GM19438 (cell line): ENCODE data around the gene ZDHHC20.

Experiments used
- ATAC-seq: cut with Tn5 transposase; IDR thresholded peaks from one replicate; pipeline ENCODE4 v1.9.1; 2021; ENCODE audit warnings: low read depth; ENCODE audit not compliant: unreplicated experiment

ZDHHC20 gene

GRCh38 chr13:21364916-21365315 is 94.2 kb downstream of the ZDHHC20 start:
- ATAC-seq, result no peak

- ATAC-seq, result no peak
These were observed 94.7 kb downstream of the ZDHHC20 start for GRCh38 chr13:21364357-21364756.

GRCh38 chr13:21362741-21363140 is 96.4 kb downstream of the ZDHHC20 start:
- ATAC-seq, result no peak

DNA sequence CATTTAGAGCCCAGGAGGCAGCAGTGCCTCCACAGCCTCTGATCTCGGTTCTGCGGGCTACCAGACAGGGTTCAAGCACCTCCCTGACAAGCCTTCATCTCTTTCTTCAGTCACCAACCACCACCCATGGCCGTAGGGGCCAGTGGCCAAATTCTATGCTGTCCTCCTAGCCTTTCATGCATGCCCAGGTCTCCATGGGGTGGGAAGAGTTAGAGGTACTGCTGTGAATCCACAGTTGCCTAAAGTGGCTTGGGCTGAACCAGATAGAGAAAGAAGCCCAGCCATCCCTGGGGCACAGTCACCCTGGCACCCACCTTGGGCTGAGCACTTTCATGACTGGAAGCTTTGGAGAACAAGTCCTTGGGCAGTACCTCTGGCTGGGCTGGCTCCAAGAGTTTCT is 97.4 kb downstream of the ZDHHC20 start:
- ATAC-seq, result no peak

DNA sequence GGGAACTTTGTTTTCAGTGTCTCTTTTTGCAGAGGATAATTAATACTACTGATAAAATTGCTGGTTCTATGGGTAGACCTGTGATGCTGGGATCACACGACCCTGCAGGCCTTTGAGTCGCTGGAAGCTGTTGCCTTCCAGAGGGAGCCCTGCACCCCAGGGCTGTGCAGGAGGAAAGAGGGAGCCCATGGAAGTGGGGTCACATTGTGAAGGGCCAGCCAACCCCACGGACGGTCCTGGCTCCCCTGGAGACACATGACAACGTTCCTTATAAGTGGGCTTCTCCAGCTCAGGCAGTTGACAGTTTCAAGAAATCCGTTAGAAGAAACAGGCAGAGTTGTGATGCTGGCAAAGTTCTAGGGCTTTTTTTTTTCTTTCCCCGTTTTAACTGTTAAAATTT is 98.0 kb downstream of the ZDHHC20 start:
- ATAC-seq, result no peak

DNA sequence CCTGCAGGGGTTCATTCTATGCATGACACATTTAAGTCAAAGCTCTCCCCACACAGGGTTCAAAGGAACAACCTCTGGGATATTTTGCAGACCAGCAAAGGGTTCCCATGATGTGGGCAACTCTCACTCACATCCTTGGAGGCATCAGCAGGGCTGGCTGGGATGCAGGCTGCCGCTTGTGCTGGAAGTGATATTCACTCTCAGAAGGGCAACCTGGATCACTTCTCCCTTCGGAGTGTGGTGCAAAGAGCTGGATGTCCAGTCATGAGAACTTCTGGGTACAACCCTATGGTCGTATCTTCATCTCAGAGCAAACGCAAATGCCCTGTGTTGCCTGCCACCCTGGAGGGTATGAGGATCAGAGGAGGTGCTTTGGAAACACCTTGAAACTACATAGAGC is 98.6 kb downstream of the ZDHHC20 start:
- ATAC-seq, result no peak

- no peak for ATAC-seq
These were observed 99.2 kb downstream of the ZDHHC20 start for GRCh38 chr13:21359855-21360254.

- no peak for ATAC-seq
These were observed 103.8 kb downstream of the ZDHHC20 start for GRCh38 chr13:21355304-21355703.

DNA sequence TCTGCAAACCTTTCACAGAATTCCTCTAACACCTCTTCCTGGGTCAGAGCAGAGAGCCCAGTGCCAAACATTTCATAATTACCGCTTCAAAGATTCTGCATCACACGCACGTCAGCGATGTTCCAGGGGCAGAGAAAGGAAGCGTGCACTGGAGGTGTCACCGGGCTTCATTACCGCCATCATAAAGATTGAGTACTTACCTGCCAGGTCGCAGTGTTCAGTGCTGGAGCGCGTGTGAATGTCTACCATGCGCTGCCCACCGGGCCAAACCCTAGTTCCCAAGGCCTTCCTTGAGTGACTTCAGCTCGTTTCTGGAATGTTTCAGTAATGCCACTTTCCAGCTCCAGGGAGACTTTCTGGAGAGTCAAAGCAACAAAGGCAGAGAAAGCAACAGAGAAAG is 104.4 kb downstream of the ZDHHC20 start:
- ATAC-seq, result no peak

DNA sequence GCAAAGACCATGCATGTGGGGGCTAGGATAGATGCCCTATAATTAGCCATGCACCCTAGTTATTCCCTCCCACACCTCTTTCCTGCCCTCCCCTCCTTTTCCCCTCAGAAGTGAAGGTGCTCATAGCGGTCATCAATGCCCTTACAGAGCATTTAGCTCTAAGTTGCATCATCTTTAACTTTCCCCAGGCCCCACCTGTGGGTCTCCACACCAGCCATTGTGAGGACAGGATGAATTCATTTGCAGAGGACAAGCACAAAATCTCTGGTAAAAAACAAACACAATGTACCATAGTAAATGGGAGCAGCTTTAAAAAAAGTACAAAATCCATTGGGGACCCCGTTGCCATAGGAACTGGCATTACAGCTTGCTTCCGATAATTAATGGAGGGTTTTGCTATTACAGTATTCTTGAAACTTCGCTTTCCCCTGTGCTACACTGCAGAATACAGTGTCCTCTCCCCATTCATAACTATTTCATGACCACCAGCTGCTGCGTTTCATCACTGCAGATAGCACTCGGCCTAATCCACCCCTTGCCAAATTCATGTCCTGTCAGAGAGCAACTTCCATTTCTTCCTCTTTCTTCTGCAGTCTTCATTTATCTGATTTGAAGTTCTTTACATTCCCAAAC is 110.5 kb downstream of the ZDHHC20 start:
- ATAC-seq, result no peak

- no peak for ATAC-seq
These were observed 111.3 kb downstream of the ZDHHC20 start for GRCh38 chr13:21347753-21348318.

DNA sequence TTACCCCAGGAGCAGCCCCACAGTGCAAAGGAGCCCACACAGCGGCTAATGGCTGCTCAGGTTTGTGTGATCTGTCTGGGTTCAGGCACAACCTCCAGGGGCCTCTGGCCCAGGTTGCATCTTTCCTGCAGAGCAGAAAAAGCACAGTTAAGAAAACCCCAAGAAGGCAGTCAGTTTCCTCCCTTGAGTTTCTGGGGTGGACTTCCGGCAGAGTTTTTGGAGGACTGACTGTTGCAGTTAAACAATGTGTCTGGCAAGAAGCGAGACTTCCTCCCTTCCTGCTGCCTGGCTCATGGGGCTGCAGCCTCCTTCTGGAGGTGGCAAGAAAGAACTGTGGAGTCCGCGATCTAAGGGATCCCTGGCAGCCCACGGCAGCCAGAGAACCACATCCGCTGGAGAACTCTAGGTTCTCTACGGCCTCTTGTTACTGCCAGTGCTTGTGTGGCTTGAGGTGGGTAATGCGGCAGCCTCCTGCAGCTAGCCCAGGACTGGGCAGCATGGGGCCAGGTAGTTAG is 114.4 kb downstream of the ZDHHC20 start:
- ATAC-seq, result peak; percentile 43

DNA sequence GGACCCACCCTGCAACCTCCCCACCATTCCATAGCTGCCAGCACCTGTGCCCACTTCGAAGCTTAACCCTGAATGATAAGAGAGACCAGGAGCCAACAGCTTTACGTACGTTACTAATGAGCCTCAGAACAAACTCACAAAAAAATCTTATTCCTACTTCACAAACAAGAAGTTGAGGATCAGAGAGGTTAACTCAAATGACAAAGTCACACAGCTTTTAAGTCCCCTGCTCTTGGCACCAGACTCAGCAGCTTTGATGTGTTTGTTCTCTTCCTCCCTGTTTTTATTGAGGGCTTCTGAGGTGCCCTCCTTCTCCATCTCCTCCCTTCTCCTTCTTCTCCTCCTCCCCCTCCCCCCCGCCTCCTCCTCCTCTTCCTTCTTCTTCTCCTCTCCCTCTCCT is 115.4 kb downstream of the ZDHHC20 start:
- ATAC-seq, result no peak

DNA sequence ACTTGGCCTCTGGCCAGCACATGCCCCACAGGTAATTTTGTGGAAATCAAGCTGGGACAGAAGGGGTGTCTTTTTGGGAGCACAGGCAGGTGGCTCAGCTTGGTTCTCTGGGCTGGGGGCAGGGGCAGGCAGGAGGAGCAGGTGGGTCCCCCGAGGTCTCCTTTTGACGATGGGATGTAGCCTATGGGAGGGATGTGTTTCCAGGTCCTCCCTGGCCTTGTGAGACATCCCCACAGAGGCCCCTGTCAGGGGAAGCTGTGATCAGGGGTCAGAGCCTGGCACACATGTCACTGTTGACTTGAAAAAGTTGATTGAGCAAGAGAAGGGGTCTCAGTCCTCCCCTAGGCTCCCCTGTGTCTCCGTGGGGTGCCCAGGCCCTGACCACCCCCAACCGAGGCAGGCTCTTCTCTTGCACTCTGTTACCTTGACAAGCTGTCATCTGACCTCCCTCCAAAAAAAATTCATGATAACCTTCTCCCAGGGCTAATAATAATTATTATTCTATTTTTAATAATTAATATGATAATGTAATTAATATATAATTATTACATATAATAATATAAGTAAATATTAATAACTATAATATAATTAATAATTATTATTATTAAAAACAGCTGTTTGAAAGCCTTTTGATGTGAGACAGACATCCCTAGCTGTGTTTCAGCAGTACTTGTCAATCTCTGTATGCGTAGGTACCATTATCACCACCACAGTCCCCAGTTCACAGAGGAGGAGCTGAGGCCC is 116.2 kb downstream of the ZDHHC20 start:
- no peak for ATAC-seq

GRCh38 chr13:21341637-21342422 is 117.3 kb downstream of the ZDHHC20 start:
- ATAC-seq, result no peak

DNA sequence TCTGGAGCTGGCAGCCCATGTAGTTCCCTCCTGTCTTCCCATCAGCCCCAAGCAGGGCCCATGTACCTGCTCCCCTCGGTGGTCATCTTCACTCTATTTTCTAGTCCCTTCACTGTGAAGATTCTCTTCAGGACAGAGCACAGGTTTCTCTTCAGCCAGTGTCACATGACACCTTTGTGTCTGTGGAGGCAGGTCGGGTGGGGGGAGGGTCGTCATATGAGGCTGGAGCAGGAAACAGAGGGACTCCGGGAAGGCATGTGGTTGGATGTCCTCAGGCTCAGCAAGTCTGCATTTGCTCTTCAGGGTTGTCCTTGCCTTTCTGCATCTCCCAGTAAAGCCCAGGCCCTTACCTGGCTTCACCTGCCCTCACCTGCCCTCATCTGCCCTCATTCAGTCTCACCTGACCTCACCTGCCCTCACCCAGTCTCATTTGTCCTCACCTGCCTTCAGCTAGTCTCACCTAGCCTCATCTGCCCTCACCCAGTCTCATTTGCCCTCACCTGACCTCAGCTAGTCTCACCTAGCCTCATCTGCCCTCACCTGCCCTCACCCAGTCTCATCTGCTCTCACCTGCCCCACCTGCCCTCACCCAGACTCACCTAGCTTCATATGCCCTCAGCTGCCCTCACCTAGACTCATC is 120.3 kb downstream of the ZDHHC20 start:
- ATAC-seq, result no peak

DNA sequence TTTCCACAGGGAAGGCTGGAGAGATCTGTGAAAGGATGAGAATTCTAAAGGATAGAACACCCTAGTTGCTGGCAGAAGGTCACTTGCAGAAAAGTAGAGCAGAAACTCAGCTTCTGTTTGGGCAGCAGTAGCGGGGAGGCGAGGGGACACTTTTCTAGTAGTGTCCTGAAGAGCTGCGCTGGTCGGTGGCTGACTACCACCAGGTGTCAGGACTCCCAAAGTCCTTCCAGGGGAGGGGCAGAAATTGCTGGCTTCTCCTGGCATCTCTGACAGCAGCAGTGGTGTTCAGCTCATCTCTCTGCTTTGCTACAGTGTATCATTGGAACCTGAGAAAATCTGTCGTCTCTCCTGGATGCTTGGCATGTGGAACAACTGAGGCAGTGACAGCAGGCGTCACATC is 120.9 kb downstream of the ZDHHC20 start:
- no peak for ATAC-seq

DNA sequence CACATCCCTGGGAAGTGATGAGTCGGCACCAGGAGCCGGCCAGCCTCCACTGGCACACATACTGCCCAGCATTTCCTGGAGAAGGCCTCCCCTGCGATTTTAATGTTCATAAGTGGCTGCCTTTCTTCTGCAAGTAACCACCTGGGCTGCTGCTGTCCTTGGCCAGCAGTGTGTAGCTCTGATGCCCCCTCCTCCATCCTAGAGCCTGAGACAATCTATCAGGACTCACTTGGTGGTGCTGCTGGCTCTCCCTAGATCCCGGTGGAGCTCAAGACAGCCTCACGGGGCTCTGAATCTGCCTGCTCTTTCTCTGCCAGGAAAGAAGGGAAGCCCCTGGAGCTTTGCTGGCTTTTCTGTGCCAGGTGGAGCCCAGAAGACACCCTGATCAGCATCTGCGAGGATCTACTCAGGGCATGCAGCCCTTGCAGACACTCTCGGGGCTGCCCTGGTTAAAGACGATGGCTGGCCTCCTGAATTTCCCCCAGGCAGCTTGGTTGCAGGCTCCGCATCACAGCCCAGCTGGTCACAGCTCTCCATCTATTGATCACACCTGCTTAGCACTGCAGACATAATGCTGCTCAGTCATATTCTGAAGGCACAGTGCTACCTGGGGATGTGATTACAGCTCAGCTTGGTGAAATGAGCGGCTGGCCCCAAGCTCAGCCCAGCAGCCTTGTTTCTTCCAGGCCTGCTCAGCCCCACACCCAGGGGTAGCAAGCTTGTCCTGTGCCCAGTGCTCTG is 122.3 kb downstream of the ZDHHC20 start:
- no peak for ATAC-seq

DNA sequence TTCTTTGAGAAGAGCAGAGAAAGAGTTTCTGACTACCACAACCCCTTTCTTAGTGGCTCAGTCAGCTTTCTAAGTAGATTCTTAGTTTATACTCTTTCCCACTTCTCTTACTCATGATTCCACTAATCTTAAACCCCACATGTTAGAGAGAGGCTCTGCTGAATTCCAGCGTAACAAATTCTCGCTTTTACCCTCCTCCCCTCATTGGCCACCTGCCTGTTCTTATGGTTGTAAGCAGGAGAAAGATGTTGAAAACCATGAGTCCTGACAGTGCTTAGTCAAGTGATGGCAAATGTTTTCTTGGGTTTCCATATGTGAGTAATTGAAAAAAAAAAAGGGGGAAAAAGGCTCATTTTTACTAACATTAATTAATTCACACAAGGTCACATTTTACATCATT is 125.9 kb downstream of the ZDHHC20 start:
- no peak for ATAC-seq
